HG02642 (cell line): ENCODE measurements around the gene CD180.
"Not testable (repeated sequence)": the region's sequence is repeated elsewhere in the genome, so short reads cannot be mapped to it uniquely, and the experiment has no call there.

Experiments
- ATAC-seq: cut with Tn5 transposase; IDR thresholded peaks from one replicate; pipeline ENCODE4 v1.9.1; 2021; ENCODE audit warnings: mild to moderate bottlenecking; ENCODE audit not compliant: unreplicated experiment, poor library complexity

CD180 gene

GRCh38 chr5:67190861-67191260 lies 5.7 kb downstream of the CD180 start:
- no peak for ATAC-seq

- no peak for ATAC-seq
Observed at GRCh38 chr5:67190410-67190809, 6.2 kb downstream of the CD180 start.

GRCh38 chr5:67189931-67190330 lies 6.7 kb downstream of the CD180 start:
- ATAC-seq = no peak

GRCh38 chr5:67189079-67189354 lies 7.6 kb downstream of the CD180 start:
- no peak for ATAC-seq

- no peak for ATAC-seq
Observed at GRCh38 chr5:67188274-67189078, 8.1 kb downstream of the CD180 start.

GRCh38 chr5:67187006-67187715 lies 9.4 kb downstream of the CD180 start:
- ATAC-seq = peak; percentile 73

DNA sequence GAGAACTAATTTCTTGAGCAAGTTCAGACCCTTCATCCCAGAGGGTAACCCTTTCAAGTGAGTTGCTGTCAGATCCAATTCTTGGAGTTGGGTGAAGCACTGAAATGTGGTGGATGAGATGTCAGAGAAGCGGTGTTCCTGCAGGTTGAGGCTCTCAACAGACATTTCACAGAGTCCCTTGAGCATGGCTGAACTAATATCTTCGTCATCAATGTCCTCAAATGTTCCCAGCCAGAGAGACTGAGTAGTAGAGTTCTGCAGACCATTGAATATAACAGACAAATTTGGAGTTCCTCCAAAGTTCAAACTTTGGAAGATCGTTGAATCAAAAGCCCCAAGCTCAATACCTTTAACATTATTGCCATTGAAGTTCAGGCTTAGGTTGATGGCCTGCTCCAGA lies 12.7 kb downstream of the CD180 start:
- no peak for ATAC-seq

- ATAC-seq = no peak
Observed at GRCh38 chr5:67182301-67182790, 14.3 kb downstream of the CD180 start.

DNA sequence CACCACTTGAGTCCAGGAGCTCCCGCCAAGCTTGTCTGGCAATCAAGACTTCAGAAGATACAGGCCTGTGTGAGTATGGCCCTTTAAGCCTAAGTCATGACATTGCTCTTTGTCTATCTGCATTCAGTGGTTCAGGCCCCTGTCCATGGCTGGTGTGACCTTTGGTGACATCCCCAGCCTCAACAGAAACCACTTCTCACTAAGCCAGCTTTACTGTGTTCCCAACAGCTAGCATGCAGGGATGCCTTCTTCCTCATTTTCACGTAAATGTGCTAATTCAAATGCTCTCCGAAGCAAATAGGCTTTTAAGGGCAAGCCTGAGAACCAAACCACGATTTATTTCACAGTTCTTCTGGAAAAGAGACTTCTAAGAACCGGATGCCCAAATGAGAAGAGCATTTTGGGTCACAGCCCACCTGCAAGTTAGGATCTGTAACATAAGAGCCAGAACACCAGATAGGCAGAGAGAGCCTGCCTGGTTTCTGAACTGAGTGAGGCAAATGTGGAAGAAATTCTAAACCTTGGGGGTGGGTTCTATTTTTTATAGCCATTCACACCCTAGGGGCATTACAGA lies 14.9 kb downstream of the CD180 start:
- ATAC-seq = no peak

- ATAC-seq = no peak
Observed at GRCh38 chr5:67179697-67180361, 16.8 kb downstream of the CD180 start.

- ATAC-seq = no peak
Observed at GRCh38 chr5:67178966-67179365, 17.6 kb downstream of the CD180 start.

GRCh38 chr5:67178085-67178484 lies 18.5 kb downstream of the CD180 start:
- ATAC-seq = no peak

DNA sequence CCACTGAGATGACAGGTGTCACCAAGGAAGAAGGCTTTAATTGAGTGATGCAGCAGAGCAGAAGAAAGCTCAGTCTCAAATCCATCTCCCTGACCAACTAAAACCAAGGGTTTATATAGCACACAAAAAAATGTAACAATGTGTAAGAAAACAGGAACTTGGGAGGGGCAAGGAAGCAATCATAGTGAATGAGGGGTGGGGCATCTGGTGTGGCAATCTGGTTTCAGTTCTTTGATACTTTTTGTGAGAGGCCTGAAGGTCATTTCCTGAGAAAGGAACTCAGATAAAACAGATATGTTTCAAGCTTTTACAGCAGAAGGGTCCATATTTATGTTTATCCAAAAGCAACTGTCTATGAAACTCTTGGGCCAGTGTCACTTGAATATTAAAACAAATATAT lies 19.7 kb downstream of the CD180 start:
- ATAC-seq = no peak

DNA sequence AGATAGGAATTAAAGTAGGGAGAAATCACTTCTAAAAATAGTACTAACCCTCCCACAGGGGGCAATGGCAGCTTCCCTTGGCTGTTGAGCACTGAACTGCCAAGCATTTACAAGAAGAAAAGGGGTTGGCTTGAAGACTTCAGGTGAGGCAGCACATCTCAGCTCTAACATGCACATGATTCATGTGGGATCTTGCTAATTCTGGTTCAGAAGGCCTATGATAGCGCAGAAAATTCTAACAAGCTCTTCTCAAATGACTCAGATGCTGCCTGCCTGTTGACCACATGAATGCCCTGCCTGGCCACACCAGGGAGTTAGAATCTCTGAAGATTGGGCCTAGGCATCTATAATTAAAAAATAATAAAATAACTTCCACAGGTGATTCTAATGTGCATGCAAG lies 22.6 kb downstream of the CD180 start:
- no peak for ATAC-seq

DNA sequence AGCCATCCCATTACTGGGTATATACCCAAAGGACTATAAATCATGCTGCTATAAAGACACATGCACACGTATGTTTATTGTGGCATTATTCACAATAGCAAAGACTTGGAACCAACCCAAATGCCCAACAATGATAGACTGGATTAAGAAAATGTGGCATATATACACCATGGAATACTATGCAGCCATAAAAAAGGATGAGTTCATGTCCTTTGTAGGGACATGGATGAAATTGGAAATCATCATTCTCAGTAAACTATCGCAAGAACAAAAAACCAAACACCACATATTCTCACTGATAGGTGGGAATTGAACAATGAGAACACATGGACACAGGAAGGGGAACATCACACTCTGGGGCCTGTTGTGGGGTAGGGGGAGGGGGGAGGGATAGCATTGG lies 23.2 kb downstream of the CD180 start:
- ATAC-seq = not testable (repeated sequence)

GRCh38 chr5:67170767-67171166 lies 25.8 kb downstream of the CD180 start:
- no peak for ATAC-seq

DNA sequence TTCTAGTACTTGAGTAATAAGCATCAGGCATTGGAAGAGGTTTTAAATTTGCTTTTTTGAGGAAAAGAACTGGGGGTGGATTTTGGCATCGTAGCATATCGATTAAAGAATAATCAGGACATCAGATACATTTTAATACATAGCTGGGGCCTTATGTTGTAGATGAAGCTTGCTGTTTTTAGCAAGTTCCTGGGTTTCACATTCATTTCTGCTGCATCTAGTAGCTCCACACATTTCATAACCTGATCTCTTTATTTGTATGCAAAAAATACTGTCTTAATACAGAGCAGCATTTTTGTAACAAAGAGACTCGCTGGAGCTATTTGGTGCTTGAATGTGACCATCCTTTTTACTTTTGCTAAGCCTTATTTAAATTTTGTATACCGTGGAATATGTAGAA lies 28.5 kb downstream of the CD180 start:
- no peak for ATAC-seq

DNA sequence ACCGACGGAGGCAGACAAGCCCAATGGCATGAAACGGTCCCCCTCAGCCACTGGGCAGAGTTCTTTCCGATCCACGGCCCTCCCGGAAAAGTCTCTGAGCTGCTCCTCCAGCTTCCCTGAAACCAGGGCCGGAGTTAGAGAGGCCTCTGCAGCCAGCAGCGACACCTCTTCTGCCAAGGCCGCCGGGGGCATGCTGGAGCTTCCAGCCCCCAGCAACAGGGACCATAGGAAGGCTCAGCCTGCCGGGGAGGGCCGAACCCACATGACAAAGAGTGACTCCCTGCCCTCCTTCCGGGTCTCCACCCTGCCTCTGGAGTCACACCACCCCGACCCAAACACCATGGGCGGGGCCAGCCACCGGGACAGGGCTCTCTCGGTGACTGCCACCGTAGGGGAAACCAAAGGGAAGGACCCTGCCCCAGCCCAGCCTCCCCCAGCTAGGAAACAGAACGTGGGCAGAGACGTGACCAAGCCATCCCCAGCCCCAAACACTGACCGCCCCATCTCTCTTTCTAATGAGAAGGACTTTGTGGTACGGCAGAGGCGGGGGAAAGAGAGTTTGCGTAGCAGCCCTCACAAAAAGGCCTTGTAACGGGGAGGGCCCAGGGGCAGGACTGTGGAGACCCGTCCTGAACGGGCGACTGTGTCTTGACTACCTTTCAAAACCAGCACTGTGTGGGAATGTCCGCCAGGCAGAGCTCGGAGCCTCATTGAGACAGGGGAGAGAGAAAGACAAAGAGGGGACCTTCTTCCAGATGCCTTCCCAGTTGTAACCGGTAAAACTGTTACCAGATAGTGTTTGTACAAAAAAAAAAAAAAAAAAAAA lies 29.9 kb downstream of the CD180 start:
- peak; percentile 58 for ATAC-seq

DNA sequence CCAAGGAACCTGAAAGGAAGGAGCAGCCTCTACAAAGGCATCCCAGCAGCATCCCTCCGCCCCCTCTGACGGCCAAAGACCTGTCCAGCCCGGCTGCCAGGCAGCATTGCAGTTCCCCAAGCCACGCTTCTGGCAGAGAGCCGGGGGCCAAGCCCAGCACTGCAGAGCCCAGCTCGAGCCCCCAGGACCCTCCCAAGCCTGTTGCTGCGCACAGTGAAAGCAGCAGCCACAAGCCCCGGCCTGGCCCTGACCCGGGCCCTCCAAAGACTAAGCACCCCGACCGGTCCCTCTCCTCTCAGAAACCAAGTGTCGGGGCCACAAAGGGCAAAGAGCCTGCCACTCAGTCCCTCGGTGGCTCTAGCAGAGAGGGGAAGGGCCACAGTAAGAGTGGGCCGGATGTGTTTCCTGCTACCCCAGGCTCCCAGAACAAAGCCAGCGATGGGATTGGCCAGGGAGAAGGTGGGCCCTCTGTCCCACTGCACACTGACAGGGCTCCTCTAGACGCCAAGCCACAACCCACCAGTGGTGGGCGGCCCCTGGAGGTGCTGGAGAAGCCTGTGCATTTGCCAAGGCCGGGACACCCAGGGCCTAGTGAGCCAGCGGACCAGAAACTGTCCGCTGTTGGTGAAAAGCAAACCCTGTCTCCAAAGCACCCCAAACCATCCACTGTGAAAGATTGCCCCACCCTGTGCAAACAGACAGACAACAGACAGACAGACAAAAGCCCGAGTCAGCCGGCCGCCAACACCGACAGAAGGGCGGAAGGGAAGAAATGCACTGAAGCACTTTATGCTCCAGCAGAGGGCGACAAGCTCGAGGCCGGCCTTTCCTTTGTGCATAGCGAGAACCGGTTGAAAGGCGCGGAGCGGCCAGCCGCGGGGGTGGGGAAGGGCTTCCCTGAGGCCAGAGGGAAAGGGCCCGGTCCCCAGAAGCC lies 30.8 kb downstream of the CD180 start:
- peak; percentile 94 for ATAC-seq
